NCI-H345 treated with DMSO at 0.1 percent for 48 hours (cell line): ENCODE data around the gene RBFOX2.

Experiments used
- DNase-seq: peaks from one replicate; lab custom pipeline; 2025; ENCODE audit not compliant: unreplicated experiment; lab: John Stamatoyannopoulos, UW

Gene RBFOX2

GRCh38 chr22:35978889-35979288, 49.7 kb downstream of the RBFOX2 start:
- DNase-seq: no peak

GRCh38 chr22:35978201-35978600, 50.4 kb downstream of the RBFOX2 start:
- DNase-seq: no peak

- DNase-seq: no peak
Observed at GRCh38 chr22:35977136-35977535, 51.5 kb downstream of the RBFOX2 start.

GRCh38 chr22:35973388-35973787, 55.2 kb downstream of the RBFOX2 start:
- DNase-seq: no peak

GRCh38 chr22:35972559-35972958, 56.1 kb downstream of the RBFOX2 start:
- DNase-seq: no peak

- DNase-seq: no peak
Observed at GRCh38 chr22:35971456-35972119, 57.0 kb downstream of the RBFOX2 start.

- no peak for DNase-seq
Observed at GRCh38 chr22:35970616-35971455, 57.8 kb downstream of the RBFOX2 start.

GRCh38 chr22:35967046-35967397, 61.6 kb downstream of the RBFOX2 start:
- no peak for DNase-seq

GRCh38 chr22:35966314-35967045, 62.1 kb downstream of the RBFOX2 start:
- no peak for DNase-seq

GRCh38 chr22:35963237-35963810, 65.3 kb downstream of the RBFOX2 start:
- no peak for DNase-seq

GRCh38 chr22:35961480-35962295, 66.9 kb downstream of the RBFOX2 start:
- DNase-seq: no peak

- no peak for DNase-seq
Observed at GRCh38 chr22:35960854-35961253, 67.8 kb downstream of the RBFOX2 start.

GRCh38 chr22:35959121-35959800, 69.4 kb downstream of the RBFOX2 start:
- DNase-seq: no peak

GRCh38 chr22:35958334-35958733, 70.3 kb downstream of the RBFOX2 start:
- no peak for DNase-seq

GRCh38 chr22:35957589-35957988, 71.0 kb downstream of the RBFOX2 start:
- no peak for DNase-seq

GRCh38 chr22:35956850-35957249, 71.8 kb downstream of the RBFOX2 start:
- no peak for DNase-seq

GRCh38 chr22:35955546-35955945, 73.1 kb downstream of the RBFOX2 start:
- DNase-seq: no peak

- DNase-seq: no peak
Observed at GRCh38 chr22:35952576-35952975, 76.0 kb downstream of the RBFOX2 start.

GRCh38 chr22:35950262-35950661, 78.4 kb downstream of the RBFOX2 start:
- DNase-seq: no peak

GRCh38 chr22:35949243-35949642, 79.4 kb downstream of the RBFOX2 start:
- no peak for DNase-seq
